Measurements from ENCODE around the gene KRT6A.

KRT6A gene

DNA sequence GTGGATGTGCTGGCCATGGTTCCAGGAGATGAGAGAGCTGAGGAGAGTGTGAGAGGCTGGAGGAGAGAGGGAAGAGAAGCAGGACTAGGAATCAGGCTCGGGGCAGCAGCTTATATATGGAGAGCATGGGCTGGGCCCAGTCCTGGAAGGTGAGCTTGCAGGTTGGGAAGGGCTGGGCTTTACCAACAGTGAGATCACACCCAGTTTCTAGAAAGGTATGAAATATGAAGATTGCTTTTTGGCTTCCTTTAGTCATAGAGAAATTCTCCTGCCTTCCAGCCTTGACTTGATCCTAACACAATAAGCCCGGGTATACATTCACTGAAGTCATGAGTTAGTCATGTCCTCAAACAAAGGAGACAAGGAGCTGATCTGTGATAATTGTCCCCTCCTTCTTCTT, at the start of gene KRT6A:
KRT6A (minus strand) TSS at position 86 of the 400 bp plus-strand sequence; CDS start at position 17, 69 bp downstream.
- Histone ChIP-seq H3K4me1 (no peaks in the 10 kb centered on the region), H3K4me3 (no peak within 1 kb of the TSS), H3K27me3 (ENCODE audit: low read depth) (peaks cover 7% of the 10 kb centered on the region), H3K36me3 (replicated peaks) (no peaks in the 10 kb centered on the region), H3K9me3 (no peaks in the 10 kb centered on the region)
- DNase-seq (ENCODE audit: low spot score in 2 of 2): no peak
- in situ Hi-C loops (cut with MboI; ENCODE audit: low sequenced_read_pairs): no loop called here

DNA sequence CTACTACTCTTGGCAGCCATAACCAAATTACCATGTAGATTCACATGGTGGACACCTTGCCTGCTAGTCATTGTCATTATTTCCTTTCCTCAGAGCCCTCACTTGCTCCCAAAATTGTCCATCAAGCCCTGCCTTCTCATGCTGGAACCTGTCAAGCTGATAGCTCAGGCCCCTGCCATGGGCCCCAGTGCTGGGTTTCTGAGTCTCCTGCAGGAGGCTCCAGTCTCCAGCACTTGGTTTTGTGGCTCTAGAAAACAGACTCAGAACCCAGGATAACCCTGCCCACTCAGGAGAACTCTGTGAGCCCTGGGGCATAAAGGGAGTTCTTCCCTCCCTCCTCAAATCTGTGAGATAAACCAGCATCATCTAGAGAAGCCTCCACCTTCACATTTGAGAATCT, 49.1 kb upstream of the KRT6A start:
- H3K4me3 ChIP-seq: no peak overlapping the region
- no peaks in the 10 kb centered on the region for H3K36me3 ChIP-seq (replicated peaks)
- H3K27me3 ChIP-seq (ENCODE audit: low read depth): no peaks in the 10 kb centered on the region
- in situ Hi-C loops (cut with MboI; ENCODE audit: low sequenced_read_pairs): no loop called here
- DNase-seq (ENCODE audit: low spot score in 2 of 2): no peak
- no peaks in the 10 kb centered on the region for H3K4me1 ChIP-seq
- H3K9me3 ChIP-seq: no peaks in the 10 kb centered on the region

DNA sequence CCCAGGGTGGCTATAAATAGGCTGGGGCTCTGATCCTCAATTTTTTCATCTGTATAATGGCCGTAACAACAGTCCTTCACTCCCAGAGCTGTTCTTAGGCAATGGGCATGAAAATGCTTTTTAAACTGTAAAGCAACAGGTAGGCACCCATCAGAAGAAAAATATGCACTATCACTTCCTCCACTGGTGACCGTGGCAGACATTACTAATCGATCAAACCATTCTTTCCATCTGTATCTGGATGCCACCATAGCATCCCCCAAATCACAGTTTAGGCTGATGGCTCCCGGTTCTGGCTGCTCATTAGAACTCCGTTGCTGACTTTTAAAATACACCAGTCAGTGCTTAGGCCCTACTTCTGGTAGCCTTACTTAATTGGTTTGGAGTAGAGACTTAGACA, 48.7 kb upstream of the KRT6A start:
- H3K9me3 ChIP-seq: no peaks in the 10 kb centered on the region
- DNase-seq (ENCODE audit: low spot score in 2 of 2): no peak
- no peak overlapping the region for H3K4me3 ChIP-seq
- no peaks in the 10 kb centered on the region for H3K36me3 ChIP-seq (replicated peaks)
- in situ Hi-C loops (cut with MboI; ENCODE audit: low sequenced_read_pairs): no loop called here
- no peaks in the 10 kb centered on the region for H3K4me1 ChIP-seq
- no peaks in the 10 kb centered on the region for H3K27me3 ChIP-seq (ENCODE audit: low read depth)

DNA sequence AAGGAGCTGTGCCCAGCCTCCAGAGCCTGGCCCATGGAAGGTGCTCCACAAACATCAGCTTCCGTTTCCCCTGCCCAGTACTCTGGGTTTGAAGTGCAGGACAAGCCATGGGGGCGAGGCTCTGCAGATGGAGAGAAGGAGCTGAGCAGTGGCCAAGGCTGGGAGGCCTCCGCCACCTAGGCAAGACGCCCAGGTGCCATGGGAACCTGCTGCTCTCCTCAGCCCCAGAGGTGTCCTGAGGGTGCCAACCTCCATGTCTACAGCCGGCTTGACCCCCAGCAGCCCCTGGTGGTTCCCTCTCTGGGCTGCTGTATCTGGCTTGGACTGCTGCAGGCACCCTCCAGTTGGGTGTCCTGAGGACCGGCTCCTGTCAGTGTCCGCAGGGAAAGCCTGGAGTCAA, 47.5 kb upstream of the KRT6A start:
- Histone ChIP-seq H3K4me3 (no peak overlapping the region), H3K27me3 (ENCODE audit: low read depth) (no peaks in the 10 kb centered on the region), H3K36me3 (replicated peaks) (no peaks in the 10 kb centered on the region), H3K9me3 (no peaks in the 10 kb centered on the region), H3K4me1 (no peaks in the 10 kb centered on the region)
- in situ Hi-C loops (cut with MboI; ENCODE audit: low sequenced_read_pairs): no loop called here
- no peak for DNase-seq (ENCODE audit: low spot score in 2 of 2)

DNA sequence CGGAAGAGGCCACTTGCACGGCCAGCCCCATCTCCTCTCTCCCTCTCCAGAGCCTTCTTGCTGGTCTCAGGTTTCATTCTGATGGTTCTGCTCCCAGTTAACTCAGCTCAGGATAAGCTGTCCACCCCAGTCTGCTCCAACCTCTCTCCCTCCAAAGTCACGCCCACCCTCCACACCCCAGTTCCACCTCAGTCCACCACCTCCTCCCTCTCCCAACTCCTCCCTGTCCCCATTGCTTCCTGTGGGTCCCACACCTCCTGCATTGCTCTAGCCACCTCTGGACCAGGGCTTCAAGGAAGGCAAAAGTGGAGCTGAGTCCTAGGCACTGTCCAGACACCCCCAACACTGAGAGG, 46.7 kb upstream of the KRT6A start:
- Histone ChIP-seq H3K4me3 (no peak overlapping the region), H3K27me3 (ENCODE audit: low read depth) (no peaks in the 10 kb centered on the region), H3K36me3 (replicated peaks) (no peaks in the 10 kb centered on the region), H3K9me3 (no peaks in the 10 kb centered on the region), H3K4me1 (no peaks in the 10 kb centered on the region)
- in situ Hi-C loops (cut with MboI; ENCODE audit: low sequenced_read_pairs): no loop called here
- DNase-seq (ENCODE audit: low spot score in 2 of 2): no peak

DNA sequence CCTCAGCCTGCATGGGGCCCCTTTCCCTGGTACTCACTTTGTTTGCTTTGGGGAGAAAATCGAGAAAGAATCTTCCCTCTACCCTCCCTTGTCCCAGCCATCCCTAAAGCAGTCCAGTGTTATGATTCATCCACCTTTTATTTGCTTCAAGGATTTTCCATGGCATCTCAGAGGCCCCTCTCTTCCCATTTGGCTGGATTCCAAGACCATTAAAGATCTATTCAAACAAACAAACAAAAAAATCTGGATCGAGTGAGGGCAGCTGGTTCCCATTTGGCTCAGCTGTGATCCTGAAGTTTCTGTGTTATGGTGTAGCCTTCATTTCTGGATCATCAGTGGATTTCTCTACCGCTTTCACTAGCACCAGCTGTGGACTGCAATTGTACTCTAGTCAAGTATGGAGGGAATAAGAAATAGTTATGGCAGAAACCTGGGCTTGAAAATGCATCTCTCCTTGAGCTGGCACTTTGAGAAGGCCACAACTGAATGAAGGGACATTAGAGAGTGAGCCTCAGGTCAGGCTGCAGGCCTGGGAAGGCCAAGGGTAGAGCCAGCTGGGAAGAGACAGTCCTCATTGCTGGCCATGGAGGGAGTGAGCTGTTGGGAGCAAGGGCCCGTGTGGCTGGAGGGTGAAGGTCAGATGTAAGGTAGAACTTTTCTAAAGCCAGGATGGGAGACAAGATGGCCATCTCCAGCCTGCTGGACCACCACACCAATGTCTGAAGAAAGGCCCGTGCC, 46.2 kb upstream of the KRT6A start:
- no peak for DNase-seq (ENCODE audit: low spot score in 2 of 2)
- in situ Hi-C loops (cut with MboI; ENCODE audit: low sequenced_read_pairs): no loop called here
- no peaks in the 10 kb centered on the region for H3K36me3 ChIP-seq (replicated peaks)
- no peaks in the 10 kb centered on the region for H3K27me3 ChIP-seq (ENCODE audit: low read depth)
- H3K9me3 ChIP-seq: no peaks in the 10 kb centered on the region
- no peaks in the 10 kb centered on the region for H3K4me1 ChIP-seq
- no peak overlapping the region for H3K4me3 ChIP-seq

DNA sequence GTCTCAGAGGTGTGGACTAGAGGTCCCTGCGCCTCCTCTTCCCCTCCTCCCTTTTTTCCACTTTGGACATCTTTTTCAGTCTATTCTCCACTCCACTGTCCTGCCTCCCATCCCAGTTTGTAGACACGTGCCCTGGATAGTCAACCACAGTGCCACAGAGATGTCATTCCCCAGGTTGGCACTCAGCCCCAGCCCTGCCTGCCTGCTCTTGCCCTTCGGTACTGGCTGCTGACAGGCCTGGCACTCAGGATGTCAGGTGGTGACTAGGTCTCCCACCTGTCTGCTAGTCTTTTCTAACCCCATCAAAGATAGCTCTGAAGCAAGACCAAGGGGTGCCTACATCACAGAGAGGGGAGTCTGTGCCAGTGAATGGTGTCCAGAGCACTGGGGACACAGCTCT, 44.0 kb upstream of the KRT6A start:
- Histone ChIP-seq H3K9me3 (no peaks in the 10 kb centered on the region), H3K4me1 (no peaks in the 10 kb centered on the region), H3K36me3 (replicated peaks) (no peaks in the 10 kb centered on the region), H3K27me3 (ENCODE audit: low read depth) (no peaks in the 10 kb centered on the region; the same call in 1 of the 2 replicates), H3K4me3 (no peak overlapping the region)
- in situ Hi-C loops (cut with MboI; ENCODE audit: low sequenced_read_pairs): no loop called here
- DNase-seq (ENCODE audit: low spot score in 2 of 2): no peak

DNA sequence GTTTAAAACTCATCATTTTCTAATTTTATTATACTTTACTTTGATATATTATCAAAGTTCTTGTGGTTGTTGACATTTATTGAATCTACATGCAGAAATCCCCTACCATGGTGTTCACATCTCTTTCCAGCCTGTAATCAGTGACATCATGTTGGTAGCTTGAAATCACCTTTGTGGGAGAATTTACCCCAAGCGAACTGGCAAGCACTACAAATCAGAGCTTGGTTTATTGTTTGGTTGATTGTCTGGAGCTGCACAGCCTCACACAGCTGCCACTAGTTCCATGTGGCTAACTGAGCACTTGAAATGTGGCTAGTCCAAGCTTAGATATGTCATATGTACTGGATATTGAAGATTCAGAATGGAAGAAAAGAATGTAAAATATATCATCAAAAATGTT, 42.5 kb upstream of the KRT6A start:
- in situ Hi-C loops (cut with MboI; ENCODE audit: low sequenced_read_pairs): no loop called here

DNA sequence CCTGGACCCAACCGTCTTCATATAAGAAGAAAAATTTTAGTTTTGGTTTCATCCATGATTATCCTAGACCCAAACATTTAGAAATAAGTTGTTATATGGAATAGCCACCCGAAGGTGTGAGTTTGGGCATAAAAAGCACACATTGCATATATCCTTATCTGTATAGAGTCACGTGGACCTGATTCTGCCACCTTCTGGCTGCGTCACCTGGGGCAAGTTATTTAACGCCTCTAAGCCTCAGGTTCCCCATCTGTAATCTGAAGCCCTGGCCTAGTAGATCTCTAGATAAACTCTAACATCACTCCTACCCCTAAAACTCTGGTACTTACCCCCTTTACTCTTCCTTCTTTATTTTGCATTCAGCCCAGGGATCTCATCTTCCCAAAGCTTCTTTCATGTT, 41.4 kb upstream of the KRT6A start:
- Histone ChIP-seq H3K9me3 (no peaks in the 10 kb centered on the region), H3K4me1 (no peaks in the 10 kb centered on the region), H3K36me3 (replicated peaks) (no peaks in the 10 kb centered on the region), H3K27me3 (ENCODE audit: low read depth) (no peaks in the 10 kb centered on the region; the same call in 1 of the 2 replicates), H3K4me3 (no peak overlapping the region)
- in situ Hi-C loops (cut with MboI; ENCODE audit: low sequenced_read_pairs): no loop called here
- DNase-seq (ENCODE audit: low spot score in 2 of 2): no peak

More for the DNA sequence above, 42.5 kb upstream of the KRT6A start:
- Histone ChIP-seq H3K36me3 (replicated peaks) (no peaks in the 10 kb centered on the region), H3K4me1 (no peaks in the 10 kb centered on the region), H3K4me3 (no peak overlapping the region), H3K9me3 (no peaks in the 10 kb centered on the region), H3K27me3 (ENCODE audit: low read depth) (no peaks in the 10 kb centered on the region; the same call in 1 of the 2 replicates)
- no peak for DNase-seq (ENCODE audit: low spot score in 2 of 2)

DNA sequence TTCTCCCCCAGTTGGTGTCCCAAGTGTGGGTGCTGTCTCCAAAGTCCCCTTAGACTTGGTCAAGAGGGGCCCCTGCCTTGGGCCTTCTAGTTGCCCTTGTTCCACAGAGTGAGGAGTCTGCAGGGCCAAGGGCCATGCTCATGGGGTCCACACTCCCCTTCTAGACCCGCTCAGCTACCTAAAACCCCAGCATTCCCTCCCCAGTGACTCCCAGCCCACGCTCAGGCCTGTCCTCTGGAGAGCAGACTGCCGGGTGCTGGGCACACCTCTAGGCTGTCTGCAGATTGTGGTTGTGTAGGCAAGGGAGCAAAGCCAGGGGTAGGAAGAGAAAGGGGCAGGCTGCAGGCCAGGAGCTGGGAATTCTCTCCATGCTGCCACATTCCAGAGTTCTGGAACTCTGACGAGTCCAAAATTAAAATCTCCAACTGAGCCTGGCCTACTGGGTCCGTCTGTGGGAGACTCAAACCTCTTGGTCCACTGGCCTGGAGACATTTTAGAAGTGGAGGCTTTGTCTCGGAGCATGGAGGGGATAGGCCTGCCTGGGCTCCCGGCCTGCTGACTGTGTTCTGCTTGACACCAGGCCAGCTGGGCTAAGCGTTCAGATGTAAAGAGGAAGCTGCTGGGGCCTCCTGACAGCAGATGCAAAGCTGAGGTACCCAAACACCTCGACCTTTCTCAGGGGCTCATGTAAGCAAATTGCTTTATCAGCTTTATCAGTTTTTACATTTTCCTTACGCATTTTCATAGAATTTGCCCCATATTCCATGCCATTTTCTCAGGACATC, 40.8 kb upstream of the KRT6A start:
- Histone ChIP-seq H3K4me1 (no peaks in the 10 kb centered on the region), H3K9me3 (no peaks in the 10 kb centered on the region), H3K36me3 (replicated peaks) (no peaks in the 10 kb centered on the region), H3K27me3 (ENCODE audit: low read depth) (no peaks in the 10 kb centered on the region; the same call in 1 of the 2 replicates), H3K4me3 (no peak overlapping the region)
- in situ Hi-C loops (cut with MboI; ENCODE audit: low sequenced_read_pairs): no loop called here
- DNase-seq (ENCODE audit: low spot score in 2 of 2): no peak

DNA sequence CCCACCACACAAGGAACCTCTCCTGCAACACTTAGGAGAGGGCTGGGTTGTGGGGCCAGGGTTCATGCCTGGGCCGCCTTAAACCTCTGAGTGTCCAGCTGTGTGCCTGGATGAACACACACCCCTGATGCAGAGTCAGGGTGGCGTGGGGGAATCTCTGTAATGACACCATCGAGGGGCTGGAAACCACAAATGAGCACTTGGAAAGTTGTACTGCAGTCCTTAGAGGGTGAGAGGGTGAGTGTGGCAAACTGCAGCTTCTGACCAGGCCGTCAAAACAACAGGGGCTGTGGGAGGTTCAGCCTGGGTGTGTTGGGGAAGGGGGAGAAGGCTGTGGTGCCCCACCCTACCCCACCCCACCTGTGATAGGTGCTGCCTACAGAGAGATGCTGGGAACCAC, 39.6 kb upstream of the KRT6A start:
- H3K36me3 ChIP-seq (replicated peaks): no peaks in the 10 kb centered on the region
- in situ Hi-C loops (cut with MboI; ENCODE audit: low sequenced_read_pairs): no loop called here
- H3K9me3 ChIP-seq: no peaks in the 10 kb centered on the region
- H3K4me1 ChIP-seq: no peaks in the 10 kb centered on the region
- H3K27me3 ChIP-seq (ENCODE audit: low read depth): no peaks in the 10 kb centered on the region; the same call in 1 of the 2 replicates
- no peak overlapping the region for H3K4me3 ChIP-seq
- no peak for DNase-seq (ENCODE audit: low spot score in 2 of 2)

DNA sequence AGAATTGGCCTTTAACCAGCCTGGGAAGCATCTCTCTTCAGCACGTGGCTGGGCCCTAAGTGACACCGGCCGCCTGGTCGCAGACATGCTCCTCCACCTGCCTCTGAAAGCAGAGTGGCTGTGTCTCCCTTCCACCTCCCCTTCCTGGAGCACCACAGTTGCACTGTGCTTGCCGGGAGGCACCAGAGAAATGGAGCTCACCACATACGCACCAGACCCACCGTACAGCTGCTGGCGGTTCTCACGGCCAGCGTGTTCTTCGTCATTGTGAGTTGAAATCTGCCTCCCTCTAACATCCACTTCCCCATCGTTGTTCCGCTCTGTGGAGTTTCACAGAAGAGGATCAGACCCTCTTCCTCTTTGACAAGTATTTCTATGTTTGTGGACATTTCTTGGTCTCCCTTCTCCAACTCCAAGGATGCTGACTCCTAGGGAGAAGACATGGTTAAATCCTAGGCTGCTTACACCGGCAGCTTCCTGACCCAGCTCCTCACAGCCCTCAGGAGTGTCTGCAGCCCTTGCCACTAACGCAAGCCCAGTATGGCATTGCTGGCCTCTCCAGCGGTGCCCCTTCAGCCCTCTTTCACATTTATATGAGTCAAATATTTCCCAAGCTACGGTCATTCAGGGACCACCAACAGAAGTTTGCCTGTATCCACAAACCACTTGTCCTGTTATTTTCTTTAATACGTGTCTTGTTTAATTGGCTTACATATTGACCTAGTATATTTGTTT, 38.7 kb upstream of the KRT6A start:
- Histone ChIP-seq H3K27me3 (ENCODE audit: low read depth) (no peaks in the 10 kb centered on the region; the same call in 1 of the 2 replicates), H3K4me1 (no peaks in the 10 kb centered on the region), H3K9me3 (no peaks in the 10 kb centered on the region), H3K36me3 (replicated peaks) (no peaks in the 10 kb centered on the region), H3K4me3 (no peak overlapping the region)
- in situ Hi-C loops (cut with MboI; ENCODE audit: low sequenced_read_pairs): no loop called here
- DNase-seq (ENCODE audit: low spot score in 2 of 2): no peak

DNA sequence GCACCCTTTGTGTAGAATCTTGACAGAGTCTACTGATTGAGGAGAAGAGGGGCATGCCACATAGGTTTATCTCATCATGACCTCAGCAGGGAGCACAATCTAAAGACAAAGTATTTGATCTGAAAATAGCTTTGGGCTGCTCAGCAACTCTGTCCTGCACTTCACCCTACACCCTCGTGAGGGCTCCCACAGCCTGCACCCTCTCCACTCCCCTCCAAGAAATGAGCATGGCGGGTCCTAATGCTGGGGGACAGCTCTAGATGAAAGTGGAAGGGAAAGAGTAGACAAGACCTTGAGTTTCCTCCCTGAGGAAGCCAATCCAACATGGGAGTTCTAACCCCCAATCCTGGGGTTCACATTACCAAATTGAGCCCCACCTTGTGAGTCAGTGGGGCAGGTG, 37.8 kb upstream of the KRT6A start:
- no peak for DNase-seq (ENCODE audit: low spot score in 2 of 2)
- in situ Hi-C loops (cut with MboI; ENCODE audit: low sequenced_read_pairs): no loop called here
- no peaks in the 10 kb centered on the region for H3K36me3 ChIP-seq (replicated peaks)

DNA sequence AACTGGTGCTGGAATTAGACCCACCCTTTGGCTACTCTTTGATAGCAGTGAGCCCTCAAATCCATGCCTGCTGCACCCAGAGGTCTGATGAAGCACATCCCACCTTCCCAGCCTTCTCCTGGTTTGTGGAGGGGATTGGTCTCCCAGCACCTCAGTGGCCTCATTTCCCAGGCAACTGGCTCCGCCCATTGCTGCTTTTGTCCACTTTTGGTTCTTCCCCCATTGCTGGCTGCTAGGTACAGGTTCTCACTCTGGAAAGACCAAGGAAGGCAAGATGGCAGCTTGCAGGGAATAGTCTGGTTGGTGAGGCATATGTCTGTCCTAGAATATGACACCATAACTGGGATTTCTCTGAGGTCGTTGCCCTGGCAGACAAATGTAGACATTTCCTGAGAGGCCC, 37.3 kb upstream of the KRT6A start:
- H3K4me1 ChIP-seq: no peaks in the 10 kb centered on the region
- no peaks in the 10 kb centered on the region; the same call in 1 of the 2 replicates for H3K27me3 ChIP-seq (ENCODE audit: low read depth)
- H3K9me3 ChIP-seq: no peaks in the 10 kb centered on the region
- no peaks in the 10 kb centered on the region for H3K36me3 ChIP-seq (replicated peaks)
- H3K4me3 ChIP-seq: no peak overlapping the region
- in situ Hi-C loops (cut with MboI; ENCODE audit: low sequenced_read_pairs): no loop called here
- no peak for DNase-seq (ENCODE audit: low spot score in 2 of 2)

More for the DNA sequence above, 37.8 kb upstream of the KRT6A start:
- no peaks in the 10 kb centered on the region for H3K9me3 ChIP-seq
- H3K27me3 ChIP-seq (ENCODE audit: low read depth): no peaks in the 10 kb centered on the region; the same call in 1 of the 2 replicates
- no peak overlapping the region for H3K4me3 ChIP-seq
- H3K4me1 ChIP-seq: no peaks in the 10 kb centered on the region

Measured in HAP-1 (cell line).